HFFc6 (cell line): ENCODE data around the gene OTOGL. TPM values are rescaled to one million over a fixed set of nuclear protein-coding genes. Genes with fewer than 3 reads are reported as not detected.

Source experiments
- DNase-seq: peaks from one replicate; pipeline ENCODE4 v3.0.0-alpha.2; 2018
- H3K27ac Mint-ChIP-seq: 2 replicates; pipeline ENCODE4 v1.8.0; 2020; ENCODE audit warnings: mild to moderate bottlenecking, mixed read lengths
- H3K27me3 Mint-ChIP-seq: 2 replicates; pipeline ENCODE4 v1.8.0; 2021; ENCODE audit warnings: mild to moderate bottlenecking, moderate library complexity, mixed read lengths; ENCODE audit not compliant: insufficient read depth
- H3K36me3 Mint-ChIP-seq: 2 replicates; pipeline ENCODE4 v1.8.0; 2021; ENCODE audit warnings: low read depth, mixed read lengths
- H3K4me1 Mint-ChIP-seq: 2 replicates; pipeline ENCODE4 v1.8.0; 2020; ENCODE audit warnings: low read depth, mixed read lengths
- H3K4me3 Mint-ChIP-seq: 2 replicates; pipeline ENCODE4 v1.8.0; 2020; ENCODE audit warnings: mild to moderate bottlenecking, moderate library complexity, mixed read lengths
- H3K9me3 Mint-ChIP-seq: 2 replicates; pipeline ENCODE4 v1.8.0; 2020; ENCODE audit warnings: mild to moderate bottlenecking, mixed read lengths
- CTCF ChIP-seq: fragments of 200-600 bp; sonication (generic); IDR thresholded peaks from 2 replicates; pipeline ENCODE4 v1.5.0; 2021; ENCODE audit warnings: antibody characterized with exemption, mild to moderate bottlenecking
- total RNA-seq, 6 experiments: library from RNA; stranded (reverse); fragmentation: NEBNext Ultra II Directional; extraction: Animal tissue kit (Norgen Biotek cat#: 25700); gene quantifications; 2 replicates in 1 of 6; 3 replicates in 5 of 6; pipeline ENCODE4 v1.2.3, GENCODE V29; 2021

The OTOGL gene
- total RNA-seq, 6 experiments from 2014 or later = 0.12 to 0.32 (median 0.20) TPM

GRCh38 chr12:80262346-80262745 lies 163.0 kb downstream of the OTOGL start:
- no peaks in the 10 kb centered on the region; the same call in 1 of the 2 replicates for H3K36me3 Mint-ChIP-seq
- H3K4me1 Mint-ChIP-seq = peaks cover 47% of the 10 kb centered on the region
- H3K4me3 Mint-ChIP-seq = no peak overlapping the region
- no peak for TF ChIP-seq CTCF
- DNase-seq = peak; percentile 56
- no peaks in the 10 kb centered on the region for H3K9me3 Mint-ChIP-seq
- no peaks in the 10 kb centered on the region for H3K27me3 Mint-ChIP-seq
- H3K27ac Mint-ChIP-seq = no peak overlapping the region; the same call in 1 of the 2 replicates

GRCh38 chr12:80262771-80263170 lies 163.4 kb downstream of the OTOGL start:
- no peak for DNase-seq
- no peaks in the 10 kb centered on the region for H3K27me3 Mint-ChIP-seq
- no peak for TF ChIP-seq CTCF
- no peaks in the 10 kb centered on the region; the same call in 1 of the 2 replicates for H3K36me3 Mint-ChIP-seq
- H3K4me3 Mint-ChIP-seq = peak overlapping the region; percentile 45
- H3K9me3 Mint-ChIP-seq = no peaks in the 10 kb centered on the region
- H3K4me1 Mint-ChIP-seq = peaks cover 46% of the 10 kb centered on the region
- H3K27ac Mint-ChIP-seq = peak overlapping the region; percentile 76

- Mint-ChIP-seq H3K4me1 (peaks cover 62% of the 10 kb centered on the region), H3K4me3 (no peak overlapping the region), H3K27ac (no peak overlapping the region), H3K27me3 (no peaks in the 10 kb centered on the region; the same call in 1 of the 2 replicates), H3K9me3 (no peaks in the 10 kb centered on the region), H3K36me3 (no peaks in the 10 kb centered on the region; the same call in 1 of the 2 replicates)
- no peak for TF ChIP-seq CTCF
- DNase-seq = no peak
Observed at GRCh38 chr12:80264386-80264785, 165.0 kb downstream of the OTOGL start.

GRCh38 chr12:80264891-80265290 lies 165.6 kb downstream of the OTOGL start:
- Mint-ChIP-seq H3K27me3 (no peaks in the 10 kb centered on the region; the same call in 1 of the 2 replicates), H3K4me3 (no peak overlapping the region), H3K4me1 (peaks cover 67% of the 10 kb centered on the region), H3K36me3 (no peaks in the 10 kb centered on the region), H3K9me3 (no peaks in the 10 kb centered on the region), H3K27ac (no peak overlapping the region)
- no peak for DNase-seq
- TF ChIP-seq CTCF = no peak

- H3K36me3 Mint-ChIP-seq = no peaks in the 10 kb centered on the region
- H3K4me1 Mint-ChIP-seq = peaks cover 42% of the 10 kb centered on the region
- H3K9me3 Mint-ChIP-seq = no peaks in the 10 kb centered on the region
- peak overlapping the region; percentile 69 for H3K27ac Mint-ChIP-seq
- DNase-seq = peak; percentile 88
- no peaks in the 10 kb centered on the region; the same call in 1 of the 2 replicates for H3K27me3 Mint-ChIP-seq
- TF ChIP-seq CTCF = no peak
- peak overlapping the region; percentile 44 for H3K4me3 Mint-ChIP-seq
Observed at GRCh38 chr12:80268924-80269749, 169.8 kb downstream of the OTOGL start.
